ENCODE measurements around the gene SGSM1.

Gene SGSM1

DNA sequence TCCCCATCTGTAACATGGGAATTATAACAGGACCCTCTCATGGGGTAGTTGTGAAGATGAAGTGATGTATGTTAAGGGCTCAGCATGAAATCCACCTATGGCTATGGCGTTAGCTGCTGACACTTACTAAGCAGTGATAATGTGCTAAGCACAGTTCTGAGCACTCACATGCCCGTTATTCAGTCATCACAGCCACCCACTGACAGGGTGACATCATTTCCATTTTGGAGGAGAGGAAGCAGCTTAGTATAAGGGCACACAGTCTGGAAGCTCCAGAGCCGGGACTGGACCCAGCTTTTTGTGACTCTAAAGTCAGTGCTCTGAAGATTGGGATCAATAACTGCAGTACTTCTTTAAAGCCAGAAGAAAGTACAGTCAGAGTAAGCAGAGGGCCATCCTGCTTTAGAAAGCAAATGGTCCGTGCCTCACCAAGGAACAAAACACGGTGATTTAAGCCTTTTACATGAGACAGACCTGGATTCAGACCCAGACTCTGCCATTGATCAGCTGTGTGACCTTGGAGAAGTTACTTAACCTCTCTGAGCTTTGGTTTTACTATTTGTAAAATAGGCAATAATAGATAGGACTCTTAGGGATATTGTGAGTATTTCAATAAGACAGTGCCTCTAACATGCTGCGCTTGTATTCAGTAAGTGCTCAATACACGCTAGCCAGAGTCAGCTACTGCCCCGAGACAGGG is 61.5 kb downstream of the SGSM1 start:
- Histone ChIP-seq H3K9me3 (ENCODE audit: control insufficient read depth, insufficient read depth, low read length) (no peaks in the 10 kb centered on the region), H3K4me2 (ENCODE audit: low read length) (no peak overlapping the region), H3K4me1 (ENCODE audit: control insufficient read depth, low read length) (no peaks in the 10 kb centered on the region), H3F3A (ENCODE audit: control insufficient read depth, insufficient read depth) (no peaks in the 10 kb centered on the region), H3K4me3 (ENCODE audit: low read length) (no peak overlapping the region), H3K27me3 (ENCODE audit: control insufficient read depth, low read length) (no peaks in the 10 kb centered on the region), H4K20me1 (ENCODE audit: control insufficient read depth, insufficient read depth, low read depth, low read length) (no peaks in the 10 kb centered on the region), H3K27ac (ENCODE audit: low read depth, low read length) (no peak overlapping the region), H3K36me3 (ENCODE audit: control insufficient read depth, low read length) (no peaks in the 10 kb centered on the region), H3K9me2 (replicated peaks; ENCODE audit: control insufficient read depth, low read length) (no peaks in the 10 kb centered on the region), H3K79me2 (ENCODE audit: control insufficient read depth, low read length) (no peaks in the 10 kb centered on the region)
- TF ChIP-seq CTCF (IDR thresholded peaks at IDR 0.05; ENCODE audit: low read depth, low read length, poor library complexity, severe bottlenecking), result no peak
- no peak for TF ChIP-seq EZH2phosphoT487 (IDR thresholded peaks at IDR 0.05; ENCODE audit: borderline replicate concordance, low read length)

DNA sequence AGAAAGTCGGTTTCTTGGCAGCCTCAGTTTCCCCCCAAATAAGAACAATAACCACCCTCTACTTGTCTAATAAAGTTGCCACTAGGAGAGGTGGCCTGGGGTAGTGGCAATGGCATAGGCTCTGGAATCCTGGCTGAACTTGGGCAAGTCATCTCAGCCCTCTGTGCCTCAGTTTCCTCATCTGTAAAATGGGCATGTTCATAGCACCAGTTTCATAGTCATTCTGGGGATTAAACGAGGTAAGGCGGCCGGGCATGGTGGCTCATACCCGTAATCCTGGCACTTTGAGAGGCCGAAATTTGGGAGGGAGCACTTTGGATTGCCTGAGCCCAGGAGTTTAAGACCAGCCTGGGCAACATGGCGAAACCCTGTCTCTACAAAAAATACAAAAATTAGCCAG is 63.0 kb downstream of the SGSM1 start:
- TF ChIP-seq EZH2phosphoT487 (IDR thresholded peaks at IDR 0.05; ENCODE audit: borderline replicate concordance, low read length) (no peak), CTCF (IDR thresholded peaks at IDR 0.05; ENCODE audit: low read depth, low read length, poor library complexity, severe bottlenecking) (no peak)
- Histone ChIP-seq H3K27me3 (ENCODE audit: control insufficient read depth, low read length) (no peaks in the 10 kb centered on the region), H3K4me2 (ENCODE audit: low read length) (no peak overlapping the region), H3K9me2 (replicated peaks; ENCODE audit: control insufficient read depth, low read length) (no peaks in the 10 kb centered on the region), H3K4me3 (ENCODE audit: low read length) (no peak overlapping the region), H4K20me1 (ENCODE audit: control insufficient read depth, insufficient read depth, low read depth, low read length) (no peaks in the 10 kb centered on the region), H3K79me2 (ENCODE audit: control insufficient read depth, low read length) (no peaks in the 10 kb centered on the region), H3F3A (ENCODE audit: control insufficient read depth, insufficient read depth) (no peaks in the 10 kb centered on the region), H3K9me3 (ENCODE audit: control insufficient read depth, insufficient read depth, low read length) (no peaks in the 10 kb centered on the region), H3K4me1 (ENCODE audit: control insufficient read depth, low read length) (no peaks in the 10 kb centered on the region), H3K36me3 (ENCODE audit: control insufficient read depth, low read length) (no peaks in the 10 kb centered on the region), H3K27ac (ENCODE audit: low read depth, low read length) (no peak overlapping the region)

DNA sequence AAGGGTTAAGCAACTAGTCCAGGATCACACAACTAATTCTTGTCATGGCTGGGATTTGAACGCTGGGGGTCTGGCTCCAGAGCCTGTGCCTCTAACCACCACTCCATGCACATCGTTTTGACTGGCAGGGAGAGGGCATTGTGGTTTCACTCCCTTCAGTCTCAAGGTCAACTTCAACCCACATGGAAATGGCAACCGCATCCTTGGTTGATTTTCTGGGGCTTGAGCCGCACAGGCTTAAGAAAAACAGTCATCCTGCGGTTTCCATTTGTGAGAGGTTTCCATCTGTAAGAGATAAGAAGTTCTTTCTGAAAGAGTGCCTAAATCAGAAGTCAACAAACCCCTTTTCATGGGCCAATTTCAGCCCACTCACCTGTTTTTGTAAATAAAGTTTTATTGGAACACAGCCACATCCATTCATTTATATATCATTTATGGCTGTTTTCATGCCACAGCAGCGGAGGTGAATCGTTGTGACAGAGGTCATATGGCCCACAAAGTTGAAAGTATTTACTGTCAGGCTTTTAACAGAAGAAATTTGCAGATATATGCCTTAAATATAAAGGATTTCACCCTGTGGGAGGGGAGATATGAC is 65.7 kb downstream of the SGSM1 start:
- H3K9me2 ChIP-seq (replicated peaks; ENCODE audit: control insufficient read depth, low read length), result no peaks in the 10 kb centered on the region
- TF ChIP-seq CTCF (IDR thresholded peaks at IDR 0.05; ENCODE audit: low read depth, low read length, poor library complexity, severe bottlenecking) (no peak), EZH2phosphoT487 (IDR thresholded peaks at IDR 0.05; ENCODE audit: borderline replicate concordance, low read length) (no peak)
- no peaks in the 10 kb centered on the region for H3F3A ChIP-seq (ENCODE audit: control insufficient read depth, insufficient read depth)

More for the DNA sequence above, 65.7 kb downstream of the SGSM1 start:
- Histone ChIP-seq H3K27me3 (ENCODE audit: control insufficient read depth, low read length) (no peaks in the 10 kb centered on the region), H3K4me3 (ENCODE audit: low read length) (no peak overlapping the region), H3K4me1 (ENCODE audit: control insufficient read depth, low read length) (no peaks in the 10 kb centered on the region), H3K79me2 (ENCODE audit: control insufficient read depth, low read length) (no peaks in the 10 kb centered on the region), H3K9me3 (ENCODE audit: control insufficient read depth, insufficient read depth, low read length) (no peaks in the 10 kb centered on the region), H3K27ac (ENCODE audit: low read depth, low read length) (no peak overlapping the region), H4K20me1 (ENCODE audit: control insufficient read depth, insufficient read depth, low read depth, low read length) (no peaks in the 10 kb centered on the region), H3K4me2 (ENCODE audit: low read length) (no peak overlapping the region), H3K36me3 (ENCODE audit: control insufficient read depth, low read length) (no peaks in the 10 kb centered on the region)

Measured in DOHH2 (cell line).